Measurements from ENCODE around the gene MAP3K6. TPM values are rescaled to one million over a fixed set of nuclear protein-coding genes. Genes with fewer than 3 reads are reported as not detected.

MAP3K6 gene
- polyA plus RNA-seq, 2 of the 4 experiments (the other 2 are of a cell fraction), result 3.6 to 8.5 TPM

- Histone ChIP-seq H3K4me3 (no peak overlapping the region), H3K9me3 (no peaks in the 10 kb centered on the region), H3K27ac (no peak overlapping the region), H3K4me1 (no peaks in the 10 kb centered on the region), H3K4me2 (no peak overlapping the region)
- ATAC-seq (peak in 1 of 2 experiments; percentile 39; a peak in 3 of 6 replicates), FAIRE-seq (no peak), DNase-seq (ENCODE audit: low read depth in 1 of 2, low spot score in 1 of 2) (no peak)
- TF ChIP-seq USF2 (IDR thresholded peaks at IDR 0.05), result no peak
- TF ChIP-seq FOXS1 (CRISPR knock-in tag; IDR thresholded peaks at IDR 0.05), result no peak
- TF ChIP-seq NPAS2 (CRISPR knock-in tag; IDR thresholded peaks at IDR 0.05; ENCODE audit: borderline replicate concordance), result no peak
- no peak for TF ChIP-seq HEYL (CRISPR knock-in tag; IDR thresholded peaks at IDR 0.05)
- TF ChIP-seq TFCP2L1 (CRISPR knock-in tag; IDR thresholded peaks at IDR 0.05), result no peak
- no peak for TF ChIP-seq MAZ (IDR thresholded peaks at IDR 0.05; ENCODE audit: borderline replicate concordance, low read depth, low read length)
- TF ChIP-seq CTCF (IDR thresholded peaks at IDR 0.05), result no peak
- TF ChIP-seq EHMT2 (IDR thresholded peaks at IDR 0.05; ENCODE audit: low read depth), result no peak
- TF ChIP-seq CBX2 (IDR thresholded peaks at IDR 0.05; ENCODE audit: borderline replicate concordance, low read depth), result no peak
- TF ChIP-seq GATA3 (IDR thresholded peaks at IDR 0.05; ENCODE audit: borderline replicate concordance), result no peak
- TF ChIP-seq ZNF302 (CRISPR knock-in tag; IDR thresholded peaks at IDR 0.05), result no peak
- no peak for TF ChIP-seq RAD21 (conservative IDR thresholded peaks at IDR 0.05 in 1 of 2, IDR thresholded peaks at IDR 0.05 in 1 of 2)
- TF ChIP-seq SMC3 (IDR thresholded peaks at IDR 0.05), result no peak
- no peak for TF ChIP-seq PHF8 (IDR thresholded peaks at IDR 0.05; ENCODE audit: borderline replicate concordance, low read depth)
- no peak for TF ChIP-seq PBX3 (IDR thresholded peaks at IDR 0.05)
- TF ChIP-seq JUNB (IDR thresholded peaks at IDR 0.05), result no peak
- ChIA-PET CTCF (interaction anchor here (0.6 to 12.1 kb wide), 24 partner anchors 8 to 381 kb away, joined by 3 to 134 read pairs (median 10); partner anchors contain the start of genes CD164L2, GPR3, MAP3K6 and SYTL1), POLR2A (interaction anchor here (1.4 kb wide), 1 partner anchor 10 kb away, joined by 4 read pairs; the partner anchor contains the start of gene MAP3K6)
- WGBS (ENCODE audit: missing lambda C conversion rate), result 81% methylated on average over 8 of the region's 37 CpGs
Observed at GRCh38 chr1:27356619-27357280, 10.0 kb downstream of the MAP3K6 start.

- POLR2A ChIA-PET, result no interaction called here
- no CpG with 5 or more reads among the region's 13 CpGs for WGBS (ENCODE audit: missing lambda C conversion rate)
Observed at GRCh38 chr1:27356277-27356618, 10.5 kb downstream of the MAP3K6 start.

More at GRCh38 chr1:27356277-27356618, 10.5 kb downstream of the MAP3K6 start:
- Histone ChIP-seq H3K27ac (no peak overlapping the region), H3K4me1 (no peaks in the 10 kb centered on the region), H3K4me3 (no peak overlapping the region), H3K4me2 (no peak overlapping the region), H3K9me3 (no peaks in the 10 kb centered on the region)
- TF ChIP-seq FOXS1 (CRISPR knock-in tag; IDR thresholded peaks at IDR 0.05), result no peak
- TF ChIP-seq RFX5 (IDR thresholded peaks at IDR 0.05), result no peak
- no peak for TF ChIP-seq HMGXB4 (CRISPR knock-in tag; IDR thresholded peaks at IDR 0.05; ENCODE audit: borderline replicate concordance)
- no peak for TF ChIP-seq NPAS2 (CRISPR knock-in tag; IDR thresholded peaks at IDR 0.05; ENCODE audit: borderline replicate concordance)
- no peak for TF ChIP-seq TP53 (CRISPR knock-in tag; IDR thresholded peaks at IDR 0.05)
- no peak for TF ChIP-seq ZNF302 (CRISPR knock-in tag; IDR thresholded peaks at IDR 0.05)
- TF ChIP-seq MYC (IDR thresholded peaks at IDR 0.05; ENCODE audit: borderline replicate concordance, low read length), result no peak
- TF ChIP-seq HOXB13 (CRISPR knock-in tag; IDR thresholded peaks at IDR 0.05; ENCODE audit: low read depth), result no peak
- no peak for TF ChIP-seq GATA3 (IDR thresholded peaks at IDR 0.05; ENCODE audit: borderline replicate concordance)
- TF ChIP-seq, protein P1, sequence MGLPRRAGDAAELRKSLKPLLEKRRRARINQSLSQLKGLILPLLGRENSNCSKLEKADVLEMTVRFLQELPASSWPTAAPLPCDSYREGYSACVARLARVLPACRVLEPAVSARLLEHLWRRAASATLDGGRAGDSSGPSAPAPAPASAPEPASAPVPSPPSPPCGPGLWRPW (IDR thresholded peaks at IDR 0.05), result no peak
- no peak for TF ChIP-seq CEBPB (IDR thresholded peaks at IDR 0.05)
- no peak for TF ChIP-seq FOSB (CRISPR knock-in tag; IDR thresholded peaks at IDR 0.05)
- no peak for TF ChIP-seq BHLHE40 (IDR thresholded peaks at IDR 0.05; ENCODE audit: low read depth, low read length)
- TF ChIP-seq CHD2 (IDR thresholded peaks at IDR 0.05; ENCODE audit: low read length, partially characterized antibody), result no peak
- no peak for TF ChIP-seq EP300 (IDR thresholded peaks at IDR 0.05)
- ATAC-seq, result no peak
- DNase-seq (ENCODE audit: low read depth in 1 of 2, low spot score in 1 of 2), result no peak
- FAIRE-seq, result no peak
- CTCF ChIA-PET, result interaction anchor here (1.7 to 12.1 kb wide), 11 partner anchors 12 to 299 kb away, joined by 3 to 134 read pairs (median 13); partner anchors contain the start of genes CD164L2, MAP3K6 and SYTL1
